ENCODE measurements around the gene LRRC27. TPM values are rescaled to one million over a fixed set of nuclear protein-coding genes. Genes with fewer than 3 reads are reported as not detected.
"Not testable (repeated sequence)": the region's sequence is repeated elsewhere in the genome, so short reads cannot be mapped to it uniquely, and the experiment has no call there.

The LRRC27 gene
- total RNA-seq, 1 donor from 2014 or later = 22.8 TPM

DNA sequence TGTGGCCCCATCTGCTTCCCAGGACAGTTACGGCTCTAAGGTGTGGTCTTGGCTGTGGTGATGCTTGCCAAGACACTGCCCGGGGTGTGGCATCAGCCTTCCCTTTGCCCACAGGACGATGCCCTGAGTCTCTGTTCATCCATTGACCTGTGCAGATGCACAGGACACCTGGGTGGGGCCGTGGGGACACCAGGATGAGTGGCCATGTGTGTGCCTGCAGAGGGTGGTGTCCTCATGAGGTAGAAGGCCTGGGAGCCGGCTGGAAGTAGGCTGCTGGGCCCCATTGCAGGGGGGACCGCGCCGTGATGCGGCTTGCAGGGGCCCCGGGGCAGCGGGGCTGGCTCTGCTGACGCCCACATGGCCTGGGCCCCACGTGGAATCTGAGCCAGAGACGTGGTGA lies 42.6 kb downstream of the LRRC27 start:
- no peak for DNase-seq

DNA sequence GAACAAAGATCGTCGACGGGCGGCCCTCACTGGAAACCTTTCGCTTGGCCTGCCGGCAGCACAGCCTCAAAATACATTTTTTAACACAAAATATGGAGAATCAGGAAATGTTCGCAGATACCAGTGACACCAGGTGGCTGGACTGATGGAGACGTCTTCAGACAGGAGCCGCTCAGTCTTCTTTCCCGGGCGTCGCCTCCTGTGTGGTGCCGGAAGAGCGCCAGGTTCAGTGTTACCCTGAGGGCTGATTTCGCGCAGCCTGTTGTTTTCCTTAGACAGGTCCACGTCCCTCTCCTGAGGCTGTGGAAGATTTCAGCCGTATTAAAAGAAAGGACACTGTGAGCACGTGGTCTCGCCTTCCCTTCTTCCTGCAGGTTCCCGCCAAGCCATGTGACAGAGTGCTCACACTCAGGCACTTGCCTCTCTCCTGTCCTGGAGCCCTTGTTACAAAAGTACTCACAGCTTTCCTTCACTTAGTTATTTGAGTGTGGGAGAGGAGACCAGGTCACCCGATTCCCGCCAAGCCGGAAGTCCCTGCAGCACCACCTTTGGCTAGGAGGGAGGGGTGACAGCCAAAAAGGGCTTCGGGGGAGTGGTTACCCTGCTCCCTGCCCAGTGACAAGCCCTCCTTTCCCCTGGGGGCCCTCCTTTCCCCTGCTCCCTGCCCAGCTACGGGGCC lies 43.3 kb downstream of the LRRC27 start:
- no peak for DNase-seq

DNA sequence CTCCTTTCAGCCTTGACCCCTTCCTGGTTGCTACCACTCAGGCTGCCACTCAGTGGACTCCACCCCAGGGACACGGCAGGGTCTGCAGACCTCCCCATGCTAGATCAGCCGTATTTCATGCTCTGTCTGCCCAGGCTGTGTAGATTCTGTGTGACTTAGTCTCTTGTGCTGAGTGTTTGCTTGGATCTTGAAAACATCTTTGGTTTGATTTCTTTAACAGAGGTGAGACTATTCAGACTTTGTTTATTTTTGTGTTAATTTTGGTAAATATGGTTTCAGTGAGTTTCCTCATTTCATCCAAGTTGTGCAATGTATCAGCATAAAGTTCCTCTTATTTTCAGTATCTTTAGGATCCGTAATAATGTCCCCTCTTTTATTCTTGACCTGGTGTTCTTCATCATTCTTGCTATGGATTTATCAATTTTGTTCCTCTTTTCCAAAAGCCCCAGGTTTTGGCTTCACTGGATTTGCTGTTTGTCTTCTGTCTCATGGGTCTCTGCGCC lies 43.9 kb downstream of the LRRC27 start:
- no peak for DNase-seq

- DNase-seq = no peak
Observed at GRCh38 chr10:132376394-132376851, 44.4 kb downstream of the LRRC27 start.

- no peak for DNase-seq
Observed at GRCh38 chr10:132377326-132377725, 45.3 kb downstream of the LRRC27 start.

DNA sequence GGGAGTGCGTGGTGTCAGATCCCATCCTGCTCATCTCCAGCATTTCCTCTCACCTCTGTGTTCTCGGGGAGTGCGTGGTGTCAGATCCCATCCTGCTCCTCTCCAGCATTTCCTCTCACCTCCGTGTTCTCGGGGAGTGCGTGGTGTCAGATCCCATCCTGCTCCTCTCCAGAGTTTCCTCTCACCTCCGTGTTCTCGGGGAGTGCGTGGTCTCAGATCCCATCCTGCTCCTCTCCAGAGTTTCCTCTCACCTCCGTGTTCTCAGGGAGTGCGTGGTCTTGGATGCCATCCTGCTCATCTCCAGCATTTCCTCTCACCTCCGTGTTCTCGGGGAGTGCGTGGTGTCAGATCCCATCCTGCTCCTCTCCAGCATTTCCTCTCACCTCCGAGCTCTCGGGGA lies 47.0 kb downstream of the LRRC27 start:
- DNase-seq = not testable (repeated sequence)

GRCh38 chr10:132380986-132381385 lies 49.0 kb downstream of the LRRC27 start:
- not testable (repeated sequence) for DNase-seq

DNA sequence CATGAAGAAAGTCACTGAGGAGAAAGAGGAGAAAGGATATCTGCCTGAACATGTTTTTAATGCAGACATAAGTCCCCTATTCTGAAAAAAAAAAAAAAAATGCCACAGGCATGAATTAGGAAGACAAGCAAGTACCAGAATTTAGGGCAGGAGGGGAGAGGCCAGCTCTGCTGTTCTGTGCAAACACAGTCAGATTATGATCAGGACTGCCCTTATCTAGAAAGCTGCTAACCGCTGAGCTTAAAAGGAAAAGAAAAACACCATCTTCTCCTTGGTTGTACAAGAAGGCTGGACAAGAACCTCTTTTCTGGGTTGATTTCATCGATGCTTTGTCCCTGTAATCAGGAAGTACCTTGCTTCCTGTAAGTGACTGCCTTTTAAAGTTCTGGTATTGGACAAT lies 49.7 kb downstream of the LRRC27 start:
- DNase-seq = no peak

- no peak for DNase-seq
Observed at GRCh38 chr10:132382231-132382922, 50.4 kb downstream of the LRRC27 start.

DNA sequence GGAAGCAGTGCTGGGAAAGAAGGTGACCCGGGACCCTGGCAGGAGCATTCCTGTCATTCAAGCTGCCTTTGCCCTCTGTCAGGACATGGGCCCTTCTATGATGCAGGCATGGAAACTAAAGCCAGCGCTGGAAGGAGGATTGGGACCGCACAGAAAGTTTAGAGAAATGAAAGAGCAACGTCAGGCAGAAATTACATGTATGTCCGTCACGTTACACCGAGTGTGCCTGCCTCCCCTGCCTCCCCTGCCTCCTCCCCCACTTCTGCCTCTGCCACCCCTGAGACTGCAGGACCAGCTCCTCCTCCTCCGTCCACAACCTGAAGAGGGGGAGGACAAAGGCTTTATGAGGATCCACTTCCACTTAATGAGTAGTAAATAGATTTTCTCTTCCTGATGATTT lies 51.1 kb downstream of the LRRC27 start:
- no peak for DNase-seq

GRCh38 chr10:132383751-132384196 lies 51.8 kb downstream of the LRRC27 start:
- no peak for DNase-seq

DNA sequence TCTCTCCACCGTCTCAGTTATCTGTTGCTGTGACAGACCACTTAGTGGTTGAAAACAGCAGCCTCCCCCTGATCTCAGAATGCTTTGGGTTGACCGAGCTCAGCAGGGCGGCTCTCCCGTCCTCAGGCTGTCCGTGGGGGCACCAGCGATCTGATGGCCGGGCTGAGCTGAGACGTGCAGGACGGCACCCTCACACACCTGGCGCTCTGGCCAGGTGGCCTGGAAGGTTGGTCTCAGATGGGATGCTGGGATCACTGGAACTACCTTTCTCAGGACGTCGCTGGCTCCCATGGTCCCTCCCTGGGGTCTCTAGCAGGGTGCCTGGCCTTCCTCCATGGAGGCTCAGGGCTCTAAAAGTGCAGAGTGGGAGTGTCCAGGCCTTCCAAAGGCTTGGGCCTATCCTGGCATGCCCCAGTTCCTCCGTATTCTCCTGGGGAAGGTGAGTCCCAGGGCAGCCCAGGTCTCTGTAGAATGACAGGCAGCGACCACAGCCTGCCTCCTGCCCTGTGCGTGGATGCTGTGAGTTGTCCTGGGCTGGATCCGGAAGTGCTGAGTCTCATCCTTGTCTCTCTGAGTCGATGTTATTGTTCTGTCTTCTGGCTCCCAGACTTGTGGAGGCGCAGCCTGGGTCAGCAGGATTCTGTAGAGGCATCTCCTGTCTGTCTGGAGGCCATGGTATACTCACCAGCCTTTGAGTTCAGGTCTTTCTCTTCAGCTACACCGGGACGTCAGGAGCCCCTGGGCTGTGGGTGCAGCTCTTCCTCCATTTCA lies 52.8 kb downstream of the LRRC27 start:
- DNase-seq = no peak

DNA sequence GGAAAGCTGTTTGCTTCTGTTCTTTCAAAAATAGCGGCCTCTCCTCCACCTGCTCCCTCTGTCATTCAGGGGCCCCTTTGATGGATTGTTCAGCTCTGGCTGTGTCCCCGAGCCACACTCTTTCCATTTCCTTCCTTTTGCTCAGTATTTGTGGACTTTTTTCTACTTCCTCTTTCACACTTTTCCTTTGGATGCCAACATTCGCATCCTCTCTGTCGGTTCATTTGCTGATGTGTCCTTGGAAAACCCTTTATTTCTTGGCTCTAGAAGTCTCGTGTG lies 53.3 kb downstream of the LRRC27 start:
- no peak for DNase-seq

GRCh38 chr10:132385721-132386418 lies 53.9 kb downstream of the LRRC27 start:
- DNase-seq = no peak

DNA sequence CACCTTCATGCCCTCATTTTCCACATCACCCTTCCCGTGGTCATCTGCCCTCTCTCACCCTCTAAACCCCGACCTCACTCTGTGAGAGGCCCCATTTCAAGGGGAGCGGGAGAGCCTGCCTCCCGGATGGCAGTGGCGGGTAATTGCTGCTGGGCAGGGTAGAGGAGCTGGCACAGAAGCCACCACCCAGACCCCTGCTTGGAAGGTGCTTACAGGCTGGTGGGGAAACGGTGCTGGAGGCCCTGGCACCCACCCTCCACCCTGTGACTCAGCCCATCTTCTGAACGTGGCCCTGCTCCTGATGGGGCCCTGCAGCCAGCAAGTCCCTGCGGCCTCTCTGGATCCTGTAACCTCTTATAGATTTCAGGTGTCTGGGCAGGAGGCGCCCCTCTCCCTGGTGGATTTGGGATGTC lies 54.4 kb downstream of the LRRC27 start:
- DNase-seq = no peak

DNA sequence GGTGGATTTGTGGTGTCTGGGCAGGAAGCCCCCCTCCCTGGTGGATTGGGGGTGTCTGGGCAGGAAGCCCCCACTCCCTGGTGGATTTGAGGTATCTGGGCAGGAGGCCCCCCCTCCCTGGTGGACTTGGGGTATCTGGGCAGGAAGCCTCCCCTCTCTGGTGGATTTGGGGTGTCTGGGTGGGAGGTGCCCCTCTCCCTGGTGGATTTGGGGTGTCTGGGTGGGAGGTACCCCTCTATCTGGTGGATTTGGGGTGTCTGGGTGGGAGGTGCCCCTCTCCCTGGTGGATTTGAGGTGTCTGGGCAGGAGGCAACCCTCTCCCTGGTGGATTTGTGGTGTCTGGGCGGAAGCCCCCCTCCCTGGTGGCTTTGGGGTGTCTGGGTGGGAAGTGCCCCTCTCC lies 54.9 kb downstream of the LRRC27 start:
- not testable (repeated sequence) for DNase-seq

DNA sequence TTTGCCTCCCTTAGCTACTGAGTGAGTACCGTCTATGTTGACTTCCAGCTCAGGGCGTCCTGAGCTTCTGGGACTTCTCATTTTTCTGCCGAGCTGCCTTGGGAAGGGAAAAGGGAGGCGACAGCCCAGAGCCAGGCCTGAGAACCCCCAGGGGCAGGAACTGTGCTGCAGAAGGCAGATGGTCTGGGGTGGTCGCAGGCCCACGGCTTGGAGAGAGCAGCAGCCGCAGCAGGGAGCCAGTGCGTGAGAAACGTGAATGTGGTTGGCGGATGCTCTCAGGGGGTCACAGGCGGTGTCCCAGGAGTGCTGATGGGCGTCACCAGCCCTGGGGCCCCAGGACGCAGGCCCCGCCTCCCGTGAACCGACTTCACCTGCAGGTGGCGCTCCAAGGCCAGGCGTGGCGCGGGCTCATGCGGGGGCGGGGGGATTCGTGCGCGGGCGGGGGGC lies 55.8 kb downstream of the LRRC27 start:
- no peak for DNase-seq

DNA sequence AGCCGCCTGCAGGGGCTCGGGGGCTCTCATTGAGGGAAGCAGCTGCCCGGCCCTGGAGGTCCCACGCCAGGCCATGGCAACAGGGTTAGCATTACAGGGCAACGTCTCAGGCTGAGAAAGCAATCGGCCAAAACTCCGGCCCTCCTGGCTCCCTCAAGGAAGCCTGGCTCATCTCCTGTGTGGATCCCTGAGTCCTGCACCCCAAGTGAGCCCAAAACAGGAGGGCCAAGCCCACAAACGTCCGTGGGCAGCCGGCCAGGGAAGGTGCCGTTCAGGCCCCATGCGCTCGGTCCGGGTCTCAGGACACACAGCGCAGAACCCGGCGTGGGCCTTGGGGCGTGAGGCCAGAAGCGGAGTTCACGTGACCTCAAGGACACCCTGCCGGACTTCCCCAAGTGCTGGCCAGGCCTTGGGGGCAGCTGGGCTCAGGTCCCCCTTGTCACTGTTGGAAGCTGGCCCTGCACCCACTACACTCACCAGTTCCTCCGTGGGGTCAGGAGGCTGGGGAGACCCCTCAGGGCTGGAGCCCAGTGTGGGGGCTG lies 57.0 kb downstream of the LRRC27 start:
- no peak for DNase-seq

- no peak for DNase-seq
Observed at GRCh38 chr10:132389433-132390169, 57.6 kb downstream of the LRRC27 start.

DNA sequence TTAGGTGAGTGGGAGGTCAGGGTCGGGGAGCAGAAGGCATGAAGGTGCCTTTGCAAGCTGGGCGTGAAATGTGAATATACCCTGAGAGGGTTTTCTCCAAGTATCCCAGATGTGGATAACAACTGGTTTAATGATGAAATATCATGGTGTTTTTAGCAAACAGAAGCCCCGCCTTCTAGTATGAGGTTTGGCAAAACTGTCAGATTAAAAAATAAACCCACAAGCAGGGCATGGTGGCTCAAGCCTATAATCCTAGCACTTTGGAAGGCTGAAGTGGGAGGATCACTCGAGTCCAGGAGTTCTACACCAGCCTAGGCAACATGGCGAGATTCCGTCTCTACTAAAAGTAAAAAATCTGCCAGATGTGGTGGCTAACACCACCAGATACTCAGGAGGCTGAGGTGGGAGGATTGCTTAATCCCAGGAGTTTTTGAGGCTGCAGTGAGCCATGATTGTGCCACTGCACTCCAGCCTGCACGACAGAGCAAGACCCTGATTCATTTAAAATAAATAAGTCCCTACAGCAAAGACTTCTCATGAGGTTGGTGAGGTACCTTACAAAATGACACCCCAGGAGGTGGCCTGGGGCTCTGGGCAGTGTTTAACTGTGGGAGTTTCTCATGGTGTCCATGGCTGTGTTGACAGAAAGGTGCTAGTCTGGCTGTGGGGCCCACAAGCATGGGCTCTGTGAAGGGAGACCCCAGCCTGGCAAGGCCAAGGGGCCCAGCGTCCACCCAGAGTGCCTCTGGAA lies 58.4 kb downstream of the LRRC27 start:
- DNase-seq = no peak

Measured in occipital lobe (tissue), 2 donors.